ENCODE measurements around the gene PRKCD.

Gene PRKCD

GRCh38 chr3:53236112-53236841, 75.3 kb downstream of the PRKCD start:
- no peak for DNase-seq

DNA sequence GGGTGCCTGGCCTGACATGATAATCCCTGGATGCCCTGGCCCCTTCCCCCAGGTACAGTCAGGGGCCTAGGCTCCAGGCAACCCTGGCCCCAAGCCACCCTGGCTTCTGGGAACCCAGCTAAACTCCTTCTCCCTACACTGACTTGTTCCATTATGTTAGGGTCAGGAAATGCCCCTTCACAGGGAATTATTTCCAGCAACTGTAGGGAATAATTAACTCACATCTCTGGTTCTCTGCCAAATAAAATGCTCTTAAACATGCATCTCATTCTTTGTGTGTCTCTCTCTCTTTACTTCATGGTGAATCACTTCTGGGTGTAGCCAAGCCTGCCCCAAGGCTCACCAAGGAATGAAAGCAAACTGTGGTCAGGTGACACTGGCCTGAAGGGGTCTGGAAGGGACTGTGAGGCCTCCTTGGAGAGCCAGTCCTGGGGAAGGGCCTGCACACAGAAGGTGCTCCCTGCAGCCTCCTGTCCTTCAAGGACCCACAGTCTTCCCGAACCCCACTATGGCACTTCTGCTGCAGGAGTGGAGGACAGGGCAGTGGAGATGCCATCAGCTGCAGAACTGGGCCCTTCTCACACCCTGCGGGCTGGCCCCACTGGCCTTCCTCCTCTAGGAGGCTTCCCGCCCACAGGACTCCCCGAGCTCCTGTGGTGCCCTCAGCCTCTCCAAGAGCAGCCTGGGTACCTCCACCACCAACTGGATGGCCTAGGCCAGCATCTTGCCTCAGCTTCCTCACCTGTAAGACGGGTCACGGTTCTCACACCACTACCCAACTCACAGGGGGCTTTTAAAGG, 77.2 kb downstream of the PRKCD start:
- no peak for DNase-seq

GRCh38 chr3:53238886-53239285, 77.9 kb downstream of the PRKCD start:
- DNase-seq, result no peak

GRCh38 chr3:53239800-53240199, 78.8 kb downstream of the PRKCD start:
- DNase-seq, result no peak

DNA sequence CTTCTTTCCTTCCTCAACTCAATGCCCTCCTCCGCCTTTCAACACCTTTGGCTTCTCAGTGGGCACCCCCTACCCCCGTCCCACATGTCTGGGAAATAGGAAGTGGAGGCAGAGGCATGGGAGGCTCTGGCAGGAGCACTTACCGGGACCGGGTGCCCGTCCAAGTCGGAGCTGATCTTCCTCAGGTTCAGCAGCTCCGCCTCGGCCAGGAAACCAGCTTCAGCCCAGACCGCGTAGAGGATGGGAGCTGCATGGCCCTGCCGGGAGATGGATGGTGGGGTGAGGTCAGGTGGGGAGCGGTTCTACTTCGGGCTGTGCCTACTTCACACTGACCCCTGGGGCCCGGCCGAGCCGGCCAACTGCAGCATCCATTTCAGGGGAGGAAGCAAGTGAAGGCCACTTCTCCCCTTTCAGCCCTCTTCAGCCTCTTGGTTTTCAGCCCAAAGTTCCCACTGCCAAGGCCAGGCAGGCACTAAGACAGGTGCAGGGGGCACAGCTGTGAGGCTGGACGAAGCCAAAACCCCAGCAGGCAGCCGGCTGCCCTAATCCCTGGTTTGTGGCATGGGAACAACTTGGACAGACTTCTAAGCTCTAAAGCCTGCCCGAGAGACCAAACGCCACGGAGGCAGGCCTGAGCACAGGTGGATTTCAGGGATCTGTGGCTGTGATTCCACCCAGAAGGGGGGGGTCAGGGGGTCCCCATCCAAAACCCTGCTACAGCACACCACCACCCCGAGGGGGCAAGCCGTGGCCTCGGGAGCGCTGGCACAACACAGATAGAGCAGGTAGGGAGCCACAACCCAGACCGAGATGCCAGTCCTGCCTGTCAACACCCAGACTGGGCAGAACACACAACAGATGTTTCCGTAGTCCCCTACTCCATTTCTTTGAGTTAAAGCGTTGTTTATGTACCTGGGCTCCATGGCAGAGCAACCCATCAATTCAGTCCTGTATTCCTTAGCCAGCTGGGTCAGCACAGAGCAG, 80.3 kb downstream of the PRKCD start:
- no peak for DNase-seq

DNA sequence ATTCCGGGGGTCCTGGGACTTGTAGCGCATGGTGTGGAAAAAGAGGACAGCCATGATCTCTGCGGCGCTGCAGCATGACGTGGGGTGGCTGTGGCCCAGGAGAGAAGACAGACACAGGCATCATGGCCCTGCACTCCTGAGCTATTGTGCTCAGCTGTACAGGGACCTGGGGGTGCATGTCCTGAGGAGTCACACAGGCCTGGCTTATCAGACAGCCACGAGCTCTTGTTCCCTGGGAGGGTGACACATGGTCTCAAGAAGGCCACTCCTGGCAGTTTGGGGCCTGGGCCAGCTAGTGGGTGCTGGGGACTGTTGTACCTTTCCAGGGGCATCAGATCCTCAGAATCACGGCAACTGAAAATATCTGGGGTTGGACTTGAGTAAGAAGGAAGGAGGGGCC, 81.1 kb downstream of the PRKCD start:
- no peak for DNase-seq

All from NCI-H146 (cell line).